GM12891 (cell line): ENCODE measurements around the gene DYRK4.

Source experiments
- PAX5 ChIP-seq: IDR thresholded peaks from 2 replicates; pipeline ENCODE4 v1.6.1; 2011; ENCODE audit warnings: low read length, moderate library complexity, mild to moderate bottlenecking; ENCODE audit not compliant: insufficient read depth, severe bottlenecking
- POLR2A ChIP-seq: IDR thresholded peaks from 2 replicates; pipeline ENCODE4 v1.6.1; 2011; ENCODE audit warnings: low read depth, low read length, control low read depth
- POLR2AphosphoS5 ChIP-seq: IDR thresholded peaks from 2 replicates; pipeline ENCODE4 v1.6.1; 2011; ENCODE audit warnings: low read depth, low read length, control low read depth
- POU2F2 ChIP-seq: IDR thresholded peaks from 2 replicates; pipeline ENCODE4 v1.6.1; 2011; ENCODE audit warnings: low read depth, mild to moderate bottlenecking, control low read depth, low read length, moderate library complexity
- TAF1 ChIP-seq: IDR thresholded peaks from 2 replicates; pipeline ENCODE4 v1.6.1; 2011; ENCODE audit warnings: low read depth, low read length, control low read depth

DNA sequence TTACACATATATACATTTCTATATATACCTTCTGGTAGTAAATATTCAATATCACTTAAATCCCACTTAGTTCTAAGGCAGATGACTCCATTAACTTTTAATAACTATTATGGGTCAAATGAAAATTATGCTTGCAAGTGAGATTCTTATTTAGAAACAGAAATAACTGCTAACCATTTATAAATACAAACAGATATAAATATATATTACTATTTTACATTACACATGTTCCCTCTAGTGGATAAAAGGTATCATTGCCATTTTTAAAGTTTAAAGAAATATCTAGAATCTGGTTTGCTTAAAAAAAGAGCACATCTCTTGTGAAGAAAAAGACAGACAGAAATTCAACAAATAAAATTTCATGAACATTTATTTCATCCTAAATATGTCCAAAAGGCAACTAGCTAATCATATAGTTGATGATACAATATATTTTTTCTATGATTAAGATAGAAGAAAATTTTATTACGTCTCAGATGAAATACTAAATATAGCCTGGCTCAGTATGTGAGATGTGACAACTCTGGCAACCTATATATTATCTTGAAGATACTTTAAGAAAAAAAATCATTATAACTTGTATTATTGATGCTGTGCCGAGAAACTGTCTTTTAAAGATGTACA, 35.0 kb upstream of the DYRK4 start:
- TF ChIP-seq POLR2AphosphoS5 = no peak
- TF ChIP-seq TAF1 = no peak
- no peak for TF ChIP-seq POLR2A
- TF ChIP-seq POU2F2 = no peak
- no peak for TF ChIP-seq PAX5
